HEK293T (cell line): Measurements from ENCODE around the gene BMAL1.
"Not testable (repeated sequence)": the region's sequence is repeated elsewhere in the genome, so short reads cannot be mapped to it uniquely, and the experiment has no call there.

Source experiments
- CTCF ChIA-PET: fragments of 350-600 bp; formaldehyde crosslinking; extraction: SDS; loops from one replicate; lab custom pipeline; 2021; ENCODE audit warnings: antibody characterized with exemption, inconsistent platforms; lab: Yijun Ruan, JAX
- POLR2A ChIA-PET: fragments of 350-600 bp; formaldehyde crosslinking; extraction: SDS; loops from one replicate; lab custom pipeline; 2020; ENCODE audit warnings: antibody characterized with exemption, inconsistent platforms; lab: Yijun Ruan, JAX
- DNase-seq: peaks from one replicate; pipeline ENCODE4 v3.0.0; 2012; ENCODE audit warnings: mixed read lengths; ENCODE audit errors: extremely low spot score
- ARNT ChIP-seq: fragments of 450-650 bp; IDR thresholded peaks from 2 replicates; pipeline ENCODE4 v1.6.1; 2017; ENCODE audit warnings: mild to moderate bottlenecking
- BHLHE40 ChIP-seq: fragments of 450-650 bp; IDR thresholded peaks from 2 replicates; pipeline ENCODE4 v1.6.1; 2016; ENCODE audit warnings: mild to moderate bottlenecking, moderate library complexity, borderline replicate concordance
- CTBP1 ChIP-seq: fragments of 450-650 bp; IDR thresholded peaks from 2 replicates; pipeline ENCODE4 v1.6.1; 2016; ENCODE audit warnings: borderline replicate concordance
- ELF4 ChIP-seq: fragments of 450-650 bp; IDR thresholded peaks from 2 replicates; pipeline ENCODE4 v1.6.1; 2017; ENCODE audit warnings: antibody characterized with exemption
- FOXA1 ChIP-seq: fragments of 450-650 bp; IDR thresholded peaks from 2 replicates; pipeline ENCODE4 v1.6.1; 2016; ENCODE audit warnings: mild to moderate bottlenecking
- FOXK2 ChIP-seq: fragments of 450-650 bp; IDR thresholded peaks from 2 replicates; pipeline ENCODE4 v1.6.1; 2016; ENCODE audit warnings: mild to moderate bottlenecking
- FOXM1 ChIP-seq: fragments of 450-650 bp; IDR thresholded peaks from 2 replicates; pipeline ENCODE4 v1.6.1; 2017; ENCODE audit warnings: mild to moderate bottlenecking, borderline replicate concordance
- HDGF ChIP-seq: fragments of 450-650 bp; IDR thresholded peaks from 2 replicates; pipeline ENCODE4 v1.6.1; 2017; ENCODE audit warnings: antibody characterized with exemption, borderline replicate concordance
- L3MBTL2 ChIP-seq: fragments of 450-650 bp; conservative IDR thresholded peaks from 2 replicates; pipeline ENCODE4 v1.6.1; 2016; ENCODE audit warnings: mild to moderate bottlenecking
- LEF1 ChIP-seq: fragments of 450-650 bp; IDR thresholded peaks from 2 replicates; pipeline ENCODE4 v1.6.1; 2017; ENCODE audit warnings: mild to moderate bottlenecking, borderline replicate concordance
- NFRKB ChIP-seq: fragments of 450-650 bp; IDR thresholded peaks from 2 replicates; pipeline ENCODE4 v1.6.1; 2016; ENCODE audit warnings: mild to moderate bottlenecking, moderate library complexity
- PKNOX1 ChIP-seq: fragments of 450-650 bp; IDR thresholded peaks from 2 replicates; pipeline ENCODE4 v1.6.1; 2016
- SP1 ChIP-seq: fragments of 450-650 bp; IDR thresholded peaks from 2 replicates; pipeline ENCODE4 v1.6.1; 2017
- SUZ12 ChIP-seq: fragments of 450-650 bp; IDR thresholded peaks from 2 replicates; pipeline ENCODE4 v1.6.1; 2016; ENCODE audit warnings: mild to moderate bottlenecking
- TARDBP ChIP-seq: fragments of 450-650 bp; IDR thresholded peaks from 2 replicates; pipeline ENCODE4 v1.6.1; 2016
- ZNF384 ChIP-seq: fragments of 450-650 bp; IDR thresholded peaks from 2 replicates; pipeline ENCODE4 v1.6.1; 2016

The BMAL1 gene

GRCh38 chr11:13249992-13250391, 27.6 kb upstream of the BMAL1 start:
- ChIA-PET POLR2A (no interaction called here), CTCF (no interaction called here)
- no peak for TF ChIP-seq FOXA1
- TF ChIP-seq ZNF384, result no peak
- TF ChIP-seq SP1, result no peak
- no peak for TF ChIP-seq LEF1
- TF ChIP-seq TARDBP, result no peak
- no peak for DNase-seq

- TF ChIP-seq ELF4 (no peak), FOXM1 (no peak), HDGF (no peak), SUZ12 (no peak), NFRKB (no peak), FOXK2 (no peak), TARDBP (no peak), L3MBTL2 (no peak)
- POLR2A ChIA-PET, result no interaction called here
- DNase-seq, result no peak
- CTCF ChIA-PET, result no interaction called here
Observed at GRCh38 chr11:13251966-13252365, 25.6 kb upstream of the BMAL1 start.

GRCh38 chr11:13252438-13252837, 25.2 kb upstream of the BMAL1 start:
- DNase-seq, result no peak
- POLR2A ChIA-PET, result no interaction called here
- TF ChIP-seq TARDBP, result no peak
- no peak for TF ChIP-seq HDGF
- no peak for TF ChIP-seq FOXK2
- no peak for TF ChIP-seq ZNF384
- no peak for TF ChIP-seq CTBP1
- no peak for TF ChIP-seq PKNOX1
- no peak for TF ChIP-seq SP1
- no peak for TF ChIP-seq NFRKB
- TF ChIP-seq ELF4, result no peak
- TF ChIP-seq FOXA1, result no peak
- TF ChIP-seq L3MBTL2, result no peak
- TF ChIP-seq SUZ12, result no peak
- TF ChIP-seq ARNT, result no peak
- TF ChIP-seq BHLHE40, result no peak
- TF ChIP-seq LEF1, result no peak
- no peak for TF ChIP-seq FOXM1
- CTCF ChIA-PET, result no interaction called here

GRCh38 chr11:13256216-13256615, 21.4 kb upstream of the BMAL1 start:
- no peak for DNase-seq
- TF ChIP-seq FOXA1 (no peak), L3MBTL2 (no peak), ELF4 (no peak), TARDBP (no peak), CTBP1 (no peak), LEF1 (no peak), PKNOX1 (no peak), BHLHE40 (no peak), ARNT (no peak), ZNF384 (no peak), FOXK2 (no peak)
- CTCF ChIA-PET, result interaction anchor here (1.2 to 1.4 kb wide), 2 partner anchors 15 to 88 kb away, joined by 3 read pairs; no protein-coding TSS in a partner anchor
- POLR2A ChIA-PET, result no interaction called here

GRCh38 chr11:13258061-13258460, 19.5 kb upstream of the BMAL1 start:
- POLR2A ChIA-PET, CTCF ChIA-PET, DNase-seq: not testable (repeated sequence)

DNA sequence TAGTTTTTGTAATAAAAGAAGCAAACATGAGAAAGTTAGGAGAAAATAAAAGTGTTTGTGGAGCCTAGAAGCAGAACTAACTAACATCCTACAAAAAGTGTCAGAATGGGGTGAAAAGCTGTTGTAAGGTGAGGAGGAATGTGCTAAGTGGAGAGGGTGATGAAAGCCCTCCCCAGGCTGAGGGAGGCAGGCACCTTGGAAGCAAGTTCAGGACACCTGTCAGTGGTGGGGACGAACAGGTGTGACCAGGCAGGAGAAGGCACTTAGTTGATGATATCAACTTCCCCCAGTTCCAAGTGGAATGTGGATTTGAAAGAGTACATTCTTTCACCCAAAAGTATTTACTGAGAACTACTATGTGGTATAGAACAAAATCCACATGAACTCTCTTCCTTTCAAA, 18.7 kb upstream of the BMAL1 start:
- CTCF ChIA-PET, result no interaction called here
- no peak for TF ChIP-seq FOXK2
- no peak for TF ChIP-seq LEF1
- TF ChIP-seq TARDBP, result no peak
- TF ChIP-seq SP1, result no peak
- DNase-seq, result no peak
- POLR2A ChIA-PET, result no interaction called here

DNA sequence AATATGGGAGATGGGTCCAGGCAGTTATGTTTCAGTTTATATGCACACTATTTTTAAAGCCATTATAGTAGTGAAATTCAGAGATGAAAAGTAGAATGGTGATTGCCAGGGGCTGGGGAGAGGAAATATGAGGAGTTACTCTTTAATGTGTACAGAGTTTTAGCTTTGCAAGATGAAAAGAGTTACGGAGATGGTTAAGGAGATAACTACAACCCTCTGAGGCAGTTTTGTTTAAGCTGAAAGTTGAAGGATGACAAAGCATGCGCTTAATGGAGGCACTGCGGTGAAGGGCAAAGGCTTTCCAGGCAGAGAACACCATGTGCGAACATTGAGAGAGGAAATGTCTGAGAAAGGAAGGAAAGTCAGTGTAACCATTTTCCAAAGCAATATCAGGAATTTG, 18.2 kb upstream of the BMAL1 start:
- DNase-seq, result no peak
- POLR2A ChIA-PET, result no interaction called here
- TF ChIP-seq ARNT (no peak), L3MBTL2 (no peak), NFRKB (no peak), SP1 (no peak), TARDBP (no peak), LEF1 (no peak), ZNF384 (no peak), PKNOX1 (no peak), BHLHE40 (no peak), FOXK2 (no peak), SUZ12 (no peak), CTBP1 (no peak), FOXA1 (no peak), FOXM1 (no peak), ELF4 (no peak), HDGF (no peak)
- CTCF ChIA-PET, result no interaction called here
